SK-N-SH treated with all-trans-retinoic acid at 6 μM for 48 hours (cell line): ENCODE data around the gene PDILT.
"Not testable (repeated sequence)": the region's sequence is repeated elsewhere in the genome, so short reads cannot be mapped to it uniquely, and the experiment has no call there.

Experiments used
- ATAC-seq: fragments of 200-7000 bp; cut with Tn5 transposase; 3 replicates; pipeline ENCODE4 v1.9.1; 2020; ENCODE audit warnings: mild to moderate bottlenecking, moderate library complexity
- ARNTL ChIP-seq: fragments of 450-650 bp; formaldehyde crosslinking; IDR thresholded peaks from 2 replicates; pipeline ENCODE4 v1.5.0; 2020; ENCODE audit warnings: low read depth, mild to moderate bottlenecking, moderate library complexity, borderline replicate concordance
- BACH2 ChIP-seq: fragments of 250-450 bp; sonication (Bioruptor Pico); IDR thresholded peaks from 2 replicates; pipeline ENCODE4 v1.9.0; 2021; ENCODE audit warnings: mild to moderate bottlenecking, borderline replicate concordance
- CSDC2 ChIP-seq: fragments of 250-450 bp; sonication (Bioruptor Pico); IDR thresholded peaks from 2 replicates; pipeline ENCODE4 v1.5.0; 2020; ENCODE audit warnings: mild to moderate bottlenecking, moderate library complexity
- ESRRG ChIP-seq: fragments of 250-450 bp; sonication (Bioruptor Pico); IDR thresholded peaks from 2 replicates; pipeline ENCODE4 v1.6.1; 2021; ENCODE audit warnings: mild to moderate bottlenecking
- GLIS3 ChIP-seq: fragments of 250-450 bp; sonication (Bioruptor Pico); IDR thresholded peaks from 2 replicates; pipeline ENCODE4 v1.5.0; 2020; ENCODE audit warnings: mild to moderate bottlenecking, moderate library complexity
- ISL1 ChIP-seq: fragments of 250-450 bp; sonication (Bioruptor Pico); IDR thresholded peaks from 2 replicates; pipeline ENCODE4 v2.1.2; 2022; ENCODE audit warnings: mild to moderate bottlenecking, moderate library complexity
- OSR1 ChIP-seq: fragments of 250-450 bp; sonication (Bioruptor Pico); IDR thresholded peaks from 2 replicates; pipeline ENCODE4 v1.8.0; 2022; ENCODE audit warnings: moderate library complexity, mild to moderate bottlenecking, inconsistent platforms
- PPARA ChIP-seq: fragments of 250-450 bp; sonication (Bioruptor Pico); IDR thresholded peaks from 2 replicates; pipeline ENCODE4 v1.5.0; 2020; ENCODE audit warnings: mild to moderate bottlenecking, borderline replicate concordance
- RARB ChIP-seq: fragments of 250-450 bp; sonication (Bioruptor Pico); IDR thresholded peaks from 2 replicates; pipeline ENCODE4 v1.8.0; 2021; ENCODE audit warnings: mild to moderate bottlenecking, moderate library complexity
- SNAI2 ChIP-seq: fragments of 250-450 bp; sonication (Bioruptor Pico); IDR thresholded peaks from 2 replicates; pipeline ENCODE4 v1.5.0; 2020; ENCODE audit warnings: mild to moderate bottlenecking, moderate library complexity
- TOX ChIP-seq: fragments of 250-450 bp; sonication (Bioruptor Pico); IDR thresholded peaks from 2 replicates; pipeline ENCODE4 v1.8.0; 2021; ENCODE audit warnings: mild to moderate bottlenecking, moderate library complexity, borderline replicate concordance
- ZC3H10 ChIP-seq: fragments of 250-450 bp; sonication (Bioruptor Pico); IDR thresholded peaks from 2 replicates; pipeline ENCODE4 v1.5.1; 2021; ENCODE audit warnings: mild to moderate bottlenecking, moderate library complexity
- ZFP3 ChIP-seq: fragments of 250-450 bp; sonication (Bioruptor Pico); IDR thresholded peaks from 2 replicates; pipeline ENCODE4 v1.5.0; 2020; ENCODE audit warnings: mild to moderate bottlenecking, moderate library complexity
- ZFP30 ChIP-seq: fragments of 450-650 bp; formaldehyde crosslinking; IDR thresholded peaks from 2 replicates; pipeline ENCODE4 v1.5.0; 2022; ENCODE audit warnings: mild to moderate bottlenecking, moderate library complexity
- ZNF565 ChIP-seq: fragments of 450-650 bp; formaldehyde crosslinking; conservative IDR thresholded peaks from 2 replicates; pipeline ENCODE4 v1.5.0; 2020; ENCODE audit warnings: low read depth, mild to moderate bottlenecking, moderate library complexity
- ZNF70 ChIP-seq: fragments of 450-650 bp; formaldehyde crosslinking; IDR thresholded peaks from 2 replicates; pipeline ENCODE4 v1.5.0; 2020; ENCODE audit warnings: mild to moderate bottlenecking, moderate library complexity
- TF ChIP-seq, protein P1 (sequence below): fragments of 250-450 bp; sonication (Bioruptor Pico); IDR thresholded peaks from 2 replicates; pipeline ENCODE4 v1.5.1; 2020; ENCODE audit warnings: low read depth, mild to moderate bottlenecking, moderate library complexity
- TF ChIP-seq, protein P2 (sequence below): fragments of 250-450 bp; sonication (Bioruptor Pico); IDR thresholded peaks from 2 replicates; pipeline ENCODE4 v1.5.0; 2020; ENCODE audit warnings: mild to moderate bottlenecking, moderate library complexity
- TF ChIP-seq, protein P3 (sequence below): fragments of 250-450 bp; sonication (Bioruptor Pico); IDR thresholded peaks from 2 replicates; pipeline ENCODE4 v1.8.0; 2020; ENCODE audit warnings: mild to moderate bottlenecking, moderate library complexity, borderline replicate concordance

Gene PDILT

DNA sequence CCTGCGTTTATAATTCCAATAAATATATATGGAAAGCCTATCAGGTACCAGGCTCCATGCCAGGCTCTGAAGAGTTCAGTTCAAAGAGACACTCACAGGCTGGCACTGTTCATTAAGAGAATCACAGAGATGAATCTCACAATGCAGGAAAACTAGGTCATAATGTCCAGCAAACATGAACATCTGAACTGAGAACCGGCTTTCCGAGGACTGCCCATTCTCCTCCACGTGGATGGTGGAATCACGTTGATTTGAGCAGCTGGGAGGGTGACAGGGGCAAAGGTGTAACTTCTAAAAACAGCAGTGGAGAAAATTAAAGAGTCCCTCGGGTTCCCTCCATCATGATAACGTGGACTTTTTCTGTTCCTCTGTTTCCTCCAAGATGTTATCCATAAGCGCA, 87.4 kb downstream of the PDILT start:
- TF ChIP-seq OSR1 (CRISPR knock-in tag) (no peak), BACH2 (CRISPR knock-in tag) (no peak), PPARA (CRISPR knock-in tag) (no peak), ESRRG (no peak), CSDC2 (CRISPR knock-in tag) (no peak), ZFP3 (no peak)
- TF ChIP-seq, protein P1, sequence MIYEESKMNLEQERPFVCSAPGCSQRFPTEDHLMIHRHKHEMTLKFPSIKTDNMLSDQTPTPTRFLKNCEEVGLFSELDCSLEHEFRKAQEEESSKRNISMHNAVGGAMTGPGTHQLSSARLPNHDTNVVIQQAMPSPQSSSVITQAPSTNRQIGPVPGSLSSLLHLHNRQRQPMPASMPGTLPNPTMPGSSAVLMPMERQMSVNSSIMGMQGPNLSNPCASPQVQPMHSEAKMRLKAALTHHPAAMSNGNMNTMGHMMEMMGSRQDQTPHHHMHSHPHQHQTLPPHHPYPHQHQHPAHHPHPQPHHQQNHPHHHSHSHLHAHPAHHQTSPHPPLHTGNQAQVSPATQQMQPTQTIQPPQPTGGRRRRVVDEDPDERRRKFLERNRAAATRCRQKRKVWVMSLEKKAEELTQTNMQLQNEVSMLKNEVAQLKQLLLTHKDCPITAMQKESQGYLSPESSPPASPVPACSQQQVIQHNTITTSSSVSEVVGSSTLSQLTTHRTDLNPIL, result no peak
- ATAC-seq, result no peak

DNA sequence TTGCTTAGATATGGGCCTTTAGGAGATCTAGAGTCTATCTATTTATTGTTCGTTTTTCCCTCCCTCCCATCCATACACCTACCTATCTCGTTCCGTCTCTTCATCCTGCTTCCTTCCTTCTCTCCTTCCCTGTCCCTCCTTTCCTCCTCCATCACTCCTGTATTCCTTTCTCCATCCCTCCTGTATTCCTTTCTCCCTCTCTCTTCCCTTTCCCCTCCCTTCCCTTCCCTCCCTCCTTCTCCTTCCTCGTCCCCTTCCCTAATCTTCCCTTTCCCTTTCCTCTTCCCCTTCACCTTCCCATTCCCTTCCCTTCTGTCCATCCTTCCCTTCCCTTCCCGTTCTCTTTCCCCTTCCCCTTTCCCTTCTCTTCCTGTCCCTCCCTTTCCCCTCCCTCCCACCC, 87.8 kb downstream of the PDILT start:
- no peak for TF ChIP-seq ISL1 (CRISPR knock-in tag)
- TF ChIP-seq ARNTL (CRISPR knock-in tag), result no peak
- TF ChIP-seq ZFP3, result no peak
- TF ChIP-seq, protein P1, result no peak
- TF ChIP-seq SNAI2 (CRISPR knock-in tag), result no peak
- no peak for TF ChIP-seq PPARA (CRISPR knock-in tag)
- TF ChIP-seq, protein P2, sequence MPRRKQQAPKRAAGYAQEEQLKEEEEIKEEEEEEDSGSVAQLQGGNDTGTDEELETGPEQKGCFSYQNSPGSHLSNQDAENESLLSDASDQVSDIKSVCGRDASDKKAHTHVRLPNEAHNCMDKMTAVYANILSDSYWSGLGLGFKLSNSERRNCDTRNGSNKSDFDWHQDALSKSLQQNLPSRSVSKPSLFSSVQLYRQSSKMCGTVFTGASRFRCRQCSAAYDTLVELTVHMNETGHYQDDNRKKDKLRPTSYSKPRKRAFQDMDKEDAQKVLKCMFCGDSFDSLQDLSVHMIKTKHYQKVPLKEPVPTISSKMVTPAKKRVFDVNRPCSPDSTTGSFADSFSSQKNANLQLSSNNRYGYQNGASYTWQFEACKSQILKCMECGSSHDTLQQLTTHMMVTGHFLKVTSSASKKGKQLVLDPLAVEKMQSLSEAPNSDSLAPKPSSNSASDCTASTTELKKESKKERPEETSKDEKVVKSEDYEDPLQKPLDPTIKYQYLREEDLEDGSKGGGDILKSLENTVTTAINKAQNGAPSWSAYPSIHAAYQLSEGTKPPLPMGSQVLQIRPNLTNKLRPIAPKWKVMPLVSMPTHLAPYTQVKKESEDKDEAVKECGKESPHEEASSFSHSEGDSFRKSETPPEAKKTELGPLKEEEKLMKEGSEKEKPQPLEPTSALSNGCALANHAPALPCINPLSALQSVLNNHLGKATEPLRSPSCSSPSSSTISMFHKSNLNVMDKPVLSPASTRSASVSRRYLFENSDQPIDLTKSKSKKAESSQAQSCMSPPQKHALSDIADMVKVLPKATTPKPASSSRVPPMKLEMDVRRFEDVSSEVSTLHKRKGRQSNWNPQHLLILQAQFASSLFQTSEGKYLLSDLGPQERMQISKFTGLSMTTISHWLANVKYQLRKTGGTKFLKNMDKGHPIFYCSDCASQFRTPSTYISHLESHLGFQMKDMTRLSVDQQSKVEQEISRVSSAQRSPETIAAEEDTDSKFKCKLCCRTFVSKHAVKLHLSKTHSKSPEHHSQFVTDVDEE (CRISPR knock-in tag), result no peak
- TF ChIP-seq TOX (CRISPR knock-in tag), result no peak

DNA sequence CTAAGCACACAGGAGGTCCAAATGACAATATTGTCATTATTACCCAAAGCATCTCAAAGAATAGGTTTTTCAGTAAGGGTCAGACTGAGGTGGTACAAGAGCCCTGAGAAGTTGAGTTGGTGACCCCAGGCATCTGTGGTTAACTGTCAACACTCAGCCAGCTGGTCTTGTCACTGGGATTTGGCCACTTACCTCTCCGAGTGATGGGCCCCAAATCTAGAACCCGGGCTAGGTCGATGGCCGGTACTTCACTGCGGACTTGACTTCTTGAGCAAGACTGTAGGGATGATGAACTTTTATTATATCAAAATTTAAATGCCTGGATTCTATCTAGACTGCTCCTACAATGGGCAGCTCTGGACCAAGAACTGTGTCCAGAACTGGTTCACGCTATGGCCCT, 88.8 kb downstream of the PDILT start:
- no peak for TF ChIP-seq ZNF565 (CRISPR knock-in tag)
- TF ChIP-seq, protein P3, sequence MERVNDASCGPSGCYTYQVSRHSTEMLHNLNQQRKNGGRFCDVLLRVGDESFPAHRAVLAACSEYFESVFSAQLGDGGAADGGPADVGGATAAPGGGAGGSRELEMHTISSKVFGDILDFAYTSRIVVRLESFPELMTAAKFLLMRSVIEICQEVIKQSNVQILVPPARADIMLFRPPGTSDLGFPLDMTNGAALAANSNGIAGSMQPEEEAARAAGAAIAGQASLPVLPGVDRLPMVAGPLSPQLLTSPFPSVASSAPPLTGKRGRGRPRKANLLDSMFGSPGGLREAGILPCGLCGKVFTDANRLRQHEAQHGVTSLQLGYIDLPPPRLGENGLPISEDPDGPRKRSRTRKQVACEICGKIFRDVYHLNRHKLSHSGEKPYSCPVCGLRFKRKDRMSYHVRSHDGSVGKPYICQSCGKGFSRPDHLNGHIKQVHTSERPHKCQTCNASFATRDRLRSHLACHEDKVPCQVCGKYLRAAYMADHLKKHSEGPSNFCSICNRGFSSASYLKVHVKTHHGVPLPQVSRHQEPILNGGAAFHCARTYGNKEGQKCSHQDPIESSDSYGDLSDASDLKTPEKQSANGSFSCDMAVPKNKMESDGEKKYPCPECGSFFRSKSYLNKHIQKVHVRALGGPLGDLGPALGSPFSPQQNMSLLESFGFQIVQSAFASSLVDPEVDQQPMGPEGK (CRISPR knock-in tag), result no peak
- no peak for TF ChIP-seq CSDC2 (CRISPR knock-in tag)
- no peak for TF ChIP-seq ZFP30 (CRISPR knock-in tag)
- TF ChIP-seq TOX (CRISPR knock-in tag), result no peak
- TF ChIP-seq ZNF70 (CRISPR knock-in tag), result no peak
- ATAC-seq, result no peak

More for the DNA sequence above, 87.8 kb downstream of the PDILT start:
- ATAC-seq, result no peak

DNA sequence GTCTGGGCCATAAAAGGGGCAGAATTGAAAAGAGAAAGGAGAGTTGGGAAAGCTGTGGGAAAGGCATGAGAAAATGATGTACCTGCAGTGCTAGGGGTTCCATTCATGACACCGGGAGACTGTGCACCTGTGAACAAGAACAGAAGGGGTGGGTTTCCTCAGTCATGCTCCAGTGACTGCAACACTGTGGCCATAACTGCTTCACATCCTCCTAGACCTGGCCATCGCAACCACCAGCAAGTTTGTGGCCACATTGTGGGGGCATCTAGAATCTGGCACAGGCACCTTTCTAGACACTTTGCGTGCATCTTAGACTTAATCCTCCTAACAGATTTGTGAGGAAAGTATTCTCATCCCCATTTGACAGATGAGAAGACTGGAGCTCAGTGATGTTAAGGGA, 90.0 kb downstream of the PDILT start:
- TF ChIP-seq BACH2 (CRISPR knock-in tag) (no peak), SNAI2 (CRISPR knock-in tag) (no peak)
- ATAC-seq, result no peak

DNA sequence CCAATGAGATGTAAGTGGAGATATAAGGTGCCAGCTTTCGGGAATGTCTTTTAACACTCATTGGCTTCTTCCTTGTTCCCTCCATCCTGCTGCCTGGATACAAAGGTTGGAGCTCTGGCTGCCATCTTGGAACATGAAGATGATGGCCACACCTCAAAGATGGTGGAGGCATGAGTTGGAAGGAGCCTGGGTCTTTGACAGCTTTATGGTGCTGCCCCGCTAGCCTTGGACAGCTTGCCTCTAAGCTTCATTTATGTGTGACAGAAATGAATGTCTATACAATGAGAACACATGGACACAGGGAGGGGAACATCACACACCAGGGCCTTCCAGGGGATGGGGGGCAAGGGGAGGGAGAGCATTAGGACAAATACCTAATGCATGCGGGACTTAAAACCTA, 90.8 kb downstream of the PDILT start:
- TF ChIP-seq TOX (CRISPR knock-in tag) (no peak), ISL1 (CRISPR knock-in tag) (no peak), ARNTL (CRISPR knock-in tag) (no peak), ZFP3 (no peak), ZNF70 (CRISPR knock-in tag) (no peak), OSR1 (CRISPR knock-in tag) (no peak), CSDC2 (CRISPR knock-in tag) (no peak), ZFP30 (CRISPR knock-in tag) (no peak), ZC3H10 (no peak), GLIS3 (CRISPR knock-in tag) (no peak), RARB (no peak), PPARA (CRISPR knock-in tag) (no peak), SNAI2 (CRISPR knock-in tag) (no peak)
- TF ChIP-seq, protein P1, result no peak
- ATAC-seq, result no peak

DNA sequence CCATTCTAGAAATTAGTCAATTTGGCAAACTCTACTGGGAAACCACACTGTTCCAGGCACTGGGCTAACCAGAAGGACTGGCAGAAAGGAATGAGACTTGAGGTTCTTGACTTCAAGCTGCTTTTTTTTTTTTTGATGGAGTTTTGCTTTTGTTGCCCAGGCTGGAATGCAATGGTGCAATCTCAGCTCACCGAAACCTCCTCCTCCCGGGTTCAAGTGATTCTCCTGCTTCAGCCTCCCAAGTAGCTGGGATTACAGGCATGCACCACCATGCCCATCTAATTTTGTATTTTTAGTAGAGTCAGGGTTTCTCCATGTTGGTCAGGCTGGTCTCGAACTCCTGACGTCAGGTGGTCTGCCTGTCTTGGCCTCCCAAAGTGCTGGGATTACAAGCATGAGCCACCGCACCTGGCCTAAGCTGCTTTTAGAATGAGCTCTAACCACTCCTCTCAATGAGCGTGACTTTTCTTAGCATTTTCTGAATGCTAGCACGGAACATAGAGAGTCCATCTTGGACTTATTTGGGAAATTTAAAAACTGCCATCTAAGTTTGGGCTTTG, 91.9 kb downstream of the PDILT start:
- not testable (repeated sequence) for ATAC-seq
